Pancreas (tissue), 10 donors: Measurements from ENCODE around the gene GPATCH3. TPM values are rescaled to one million over a fixed set of nuclear protein-coding genes. Genes with fewer than 3 reads are reported as not detected.
A peak's percentile ranks its signal among the peaks of the same experiment; 100 is the strongest.
"Not testable (repeated sequence)": the region's sequence is repeated elsewhere in the genome, so short reads cannot be mapped to it uniquely, and the experiment has no call there.

Experiments used
- ATAC-seq, 4 donors: fragments of 200-7000 bp; cut with Tn5 transposase; one replicate each; pipeline versions ENCODE4 v1.8.0 to v1.9.1; 2020; ENCODE audit warnings: mild to moderate bottlenecking in 4 of 4, moderate library complexity in 4 of 4
- DNase-seq, 6 donors: peaks; one replicate each; pipeline ENCODE4 v3.0.0-alpha.2; 2020
- FAIRE-seq: peaks from 2 replicates; lab custom pipeline; 2012; peaks lifted over from hg19 to GRCh38; lab: Jason Lieb, UNC
- H3K27ac ChIP-seq, 4 donors: fragments of 200-600 bp; sonication (generic); 1 replicate in 3 of 4; 2 replicates in 1 of 4; pipeline versions ENCODE4 v1.5.0 to v1.8.0; 2020
- H3K27me3 ChIP-seq, 4 donors: fragments of 200-600 bp; one replicate each; pipeline ENCODE4 v1.8.0; 2021
- H3K36me3 ChIP-seq, 3 donors: fragments of 200-600 bp; sonication (generic) in 1 of 3; one replicate each; pipeline versions ENCODE4 v1.5.0 to v1.8.0; 2020 to 2021
- H3K4me1 ChIP-seq, 3 donors: fragments of 200-600 bp; one replicate each; pipeline ENCODE4 v1.8.0; 2021
- H3K4me3 ChIP-seq, 4 donors: fragments of 200-600 bp; sonication (generic) in 2 of 4; one replicate each; pipeline versions ENCODE4 v1.5.0 to v1.8.0; 2020 to 2021
- H3K9me3 ChIP-seq, 4 donors: fragments of 200-600 bp; one replicate each; pipeline ENCODE4 v1.8.0; 2021
- CTCF ChIP-seq, 4 donors: fragments of 200-600 bp; sonication (generic) in 3 of 4; IDR thresholded peaks; one replicate each; pipeline versions ENCODE4 v1.5.0 to v1.8.0; 2021; ENCODE audit warnings: antibody characterized with exemption in 4 of 4
- WGBS, 2 donors: extraction: QIAGEN DNeasy Blood & Tissue Kit; methylation state at CpG; one replicate each; pipeline ENCODE4 v1.1.7; 2013; 5-methylcytosine and 5-hydroxymethylcytosine counted together
- intact Hi-C, 3 donors: fragments of 100-400 bp; cut with DNase I; formaldehyde crosslinking; loops; one replicate each; pipeline versions ENCODE4 v1.11.1 to v1.14.2; 2022
- polyA plus RNA-seq, 2 donors: library from polyadenylated mRNA; stranded (reverse); fragments of 200-250 nt; gene quantifications; one replicate each; pipeline ENCODE4 v1.2.3, GENCODE V29; 2013
- total RNA-seq, 6 donors: library from RNA; stranded (reverse); fragmentation: NEBNext Ultra II Directional in 4 of 6; extraction: Animal tissue kit (Norgen Biotek cat#: 25700) in 4 of 6; gene quantifications; one replicate each; pipeline versions ENCODE4 v1.2.1 to v1.2.4, GENCODE V29; 2021 to 2023
- donor health status: healthy with polysubstance abuse.
- donor health status: DM: no; HTN: no; CAD: no; lungs with moderate emphysema.
- donor health status: DM: no; HTN: no; CAD: no.
- donor health status: control.
- donor health status: control.
- donor health status: Bipolar disorder and iron deficiency.
- donor health status: DM: yes; HTN: yes; CAD: no.
- donor health status: DM: no; HTN: no; CAD: no.
- donor health status: DM: no; HTN: no; CAD: no.
- donor health status: DM: yes; HTN: yes; CAD: no.

Gene GPATCH3
- total and polyA plus RNA-seq, 8 donors: 3.9 to 18.1 (median 6.9) TPM

GRCh38 chr1:26889551-26890466 lies 10.5 kb downstream of the GPATCH3 start, which contains the start of gene GPN2:
Gene GPN2 (minus strand): TSS chr1:26890283. CDS start chr1:26890096, 187 bp downstream.
- FAIRE-seq: no peak
- H3K4me1 ChIP-seq: peaks cover 6 to 8% (median 8%) of the 10 kb centered on the region in 3 donors
- H3K27me3 ChIP-seq: no peaks in the 10 kb centered on the region
- intact Hi-C loops: no loop called here
- no peaks in the 10 kb centered on the region for H3K9me3 ChIP-seq
- peak within 1 kb of the TSS; percentile 82 to 97 (median 94) for H3K4me3 ChIP-seq
- WGBS, 2 donors: 1% methylated on average over 89 of the region's 89 CpGs
- TF ChIP-seq CTCF (IDR thresholded peaks at IDR 0.05): no peak
- peak within 1 kb of the TSS; percentile 83 to 96 (median 88) for H3K27ac ChIP-seq
- H3K36me3 ChIP-seq: peaks cover 5 to 35% (median 13%) of the 10 kb centered on the region in 3 donors
- peak; percentile 77 to 91 (median 79) for DNase-seq
- ATAC-seq: peak; percentile 96 to 97 (median 96)

GRCh38 chr1:26888231-26888630 lies 12.0 kb downstream of the GPATCH3 start:
- Histone ChIP-seq H3K27ac (no peak overlapping the region), H3K27me3 (no peaks in the 10 kb centered on the region), H3K36me3 (peaks cover 5 to 51% (median 28%) of the 10 kb centered on the region in 3 donors), H3K4me3 (no peak overlapping the region), H3K4me1 (peaks cover 6 to 8% (median 8%) of the 10 kb centered on the region in 3 donors), H3K9me3 (no peaks in the 10 kb centered on the region)
- no peak for ATAC-seq
- no peak for FAIRE-seq
- TF ChIP-seq CTCF (IDR thresholded peaks at IDR 0.05): no peak
- WGBS, 2 donors: 92 to 95% methylated on average over 1 of the region's 1 CpG
- DNase-seq: no peak
- intact Hi-C loops: no loop called here

GRCh38 chr1:26887125-26887524 lies 13.1 kb downstream of the GPATCH3 start:
- 60 to 73% methylated on average over 1 of the region's 1 CpG for WGBS, 2 donors
- H3K27ac ChIP-seq: no peak overlapping the region
- H3K4me3 ChIP-seq: no peak overlapping the region
- DNase-seq: no peak
- peaks cover 13 to 51% (median 39%) of the 10 kb centered on the region in 3 donors for H3K36me3 ChIP-seq
- no peak for ATAC-seq
- no peak for FAIRE-seq
- intact Hi-C loops: no loop called here
- peaks cover 6 to 8% (median 8%) of the 10 kb centered on the region in 3 donors for H3K4me1 ChIP-seq
- H3K27me3 ChIP-seq: no peaks in the 10 kb centered on the region
- no peaks in the 10 kb centered on the region for H3K9me3 ChIP-seq
- TF ChIP-seq CTCF (IDR thresholded peaks at IDR 0.05): peak; percentile 16 to 32 (median 26)

- TF ChIP-seq CTCF (IDR thresholded peaks at IDR 0.05): no peak
- H3K36me3 ChIP-seq: peaks cover 13 to 65% (median 54%) of the 10 kb centered on the region in 3 donors
- H3K27ac ChIP-seq: no peak overlapping the region
- no peaks in the 10 kb centered on the region for H3K27me3 ChIP-seq
- no peak overlapping the region for H3K4me3 ChIP-seq
- no peak for DNase-seq
- 84 to 93% methylated on average over 5 of the region's 5 CpGs for WGBS, 2 donors
- intact Hi-C loops: loop anchor here in 1 of 3 donors (5.0 kb wide), 1 partner anchor 281 kb away; no protein-coding TSS in a partner anchor
- no peak for FAIRE-seq
- no peaks in the 10 kb centered on the region for H3K4me1 ChIP-seq
- no peak for ATAC-seq
- H3K9me3 ChIP-seq: no peaks in the 10 kb centered on the region
Observed at GRCh38 chr1:26882696-26883463, 17.4 kb downstream of the GPATCH3 start.

GRCh38 chr1:26881611-26882010 lies 18.7 kb downstream of the GPATCH3 start:
- intact Hi-C loops: loop anchor here in 1 of 3 donors (5.0 kb wide), 1 partner anchor 279 kb away; no protein-coding TSS in a partner anchor
- not testable (repeated sequence) for H3K9me3 ChIP-seq, FAIRE-seq, H3K27ac ChIP-seq, ATAC-seq, H3K4me1 ChIP-seq, H3K27me3 ChIP-seq, DNase-seq, H3K4me3 ChIP-seq
- H3K36me3 ChIP-seq: peaks cover 13 to 58% (median 53%) of the 10 kb centered on the region in 3 donors
- 70 to 72% methylated on average over 6 of the region's 6 CpGs for WGBS, 2 donors
